ENCODE results near the gene ANO7.

GRCh38 chr2:241151934-241152660 is 36.4 kb upstream of the ANO7 start:
- no peak for TF ChIP-seq CTCF (IDR thresholded peaks at IDR 0.05; ENCODE audit: control extremely low read depth in 1 of 3, insufficient read depth in 1 of 3, low read depth in 1 of 3, low read length in 3 of 3)
- no peak for TF ChIP-seq RAD21 (IDR thresholded peaks at IDR 0.05 in 1 of 2, conservative IDR thresholded peaks at IDR 0.05 in 1 of 2; ENCODE audit: low read depth in 2 of 2, low read length in 2 of 2)
- no peak for TF ChIP-seq SP2 (IDR thresholded peaks at IDR 0.05; ENCODE audit: low read length)
- TF ChIP-seq RXRA (IDR thresholded peaks at IDR 0.05; ENCODE audit: insufficient read depth, low read depth, low read length), result no peak
- no peak for TF ChIP-seq JUN (IDR thresholded peaks at IDR 0.05; ENCODE audit: low read depth, low read length)
- no peak for TF ChIP-seq POLR2AphosphoS5 (IDR thresholded peaks at IDR 0.05; ENCODE audit: low read depth, low read length)
- TF ChIP-seq POLR2A (IDR thresholded peaks at IDR 0.05; ENCODE audit: control extremely low read depth in 1 of 2, low read depth in 2 of 2, low read length in 2 of 2), result no peak
- no peak for TF ChIP-seq EZH2 (IDR thresholded peaks at IDR 0.05; ENCODE audit: low read depth, low read length, severe bottlenecking)
- TF ChIP-seq USF2 (IDR thresholded peaks at IDR 0.05; ENCODE audit: low read length), result no peak
- no peak for TF ChIP-seq TAF1 (IDR thresholded peaks at IDR 0.05; ENCODE audit: low read depth, low read length)
- TF ChIP-seq EP300 (IDR thresholded peaks at IDR 0.05; ENCODE audit: borderline replicate concordance in 1 of 2, low read depth in 2 of 2, low read length in 2 of 2), result no peak
